NCI-H2029 (cell line): ENCODE data around the gene KIF3C.
"Not testable (repeated sequence)": the region's sequence is repeated elsewhere in the genome, so short reads cannot be mapped to it uniquely, and the experiment has no call there.

ENCODE experiments used
- DNase-seq: peaks from one replicate; lab custom pipeline; 2025; lab: John Stamatoyannopoulos, UW

Gene KIF3C

DNA sequence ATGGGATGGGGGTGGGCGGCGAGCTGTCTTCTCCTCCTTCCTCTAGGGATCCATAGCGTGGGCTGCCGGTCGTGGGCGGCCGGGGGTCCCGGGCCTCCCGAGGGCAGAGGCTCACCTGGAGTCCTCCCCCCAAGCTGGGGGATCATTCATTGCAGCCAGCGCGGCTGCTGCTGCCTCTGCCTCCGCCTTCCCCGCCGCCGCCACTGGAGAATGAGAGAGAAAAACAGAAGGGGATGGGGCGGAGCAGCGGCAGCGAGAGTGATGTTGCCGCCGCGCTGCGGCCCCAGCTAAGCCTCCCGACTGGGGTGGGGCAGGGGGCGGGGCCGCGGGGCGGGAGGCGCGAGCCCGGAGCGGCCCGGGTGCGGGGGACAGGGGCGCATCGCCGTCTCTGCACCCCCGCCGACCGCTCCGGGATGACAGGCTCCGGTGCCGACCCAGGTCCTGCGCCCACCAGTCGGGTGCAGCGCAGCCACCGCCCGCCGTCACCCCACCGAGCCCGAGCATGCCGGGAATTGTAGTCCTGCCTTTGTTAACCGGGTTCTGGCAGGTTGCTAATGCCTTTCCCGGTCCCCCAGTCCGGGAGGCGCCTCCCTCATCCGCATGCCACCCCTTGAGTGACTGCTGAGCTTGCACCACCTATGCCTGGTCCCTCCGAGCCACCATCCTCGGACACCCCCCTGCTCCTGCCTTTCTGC, at the start of gene KIF3C:
Gene KIF3C, minus strand, starts transcription at position 225 of the 695 bp plus-strand sequence. CDS start 580 bp downstream, outside the sequence.
- peak; percentile 44 for DNase-seq

DNA sequence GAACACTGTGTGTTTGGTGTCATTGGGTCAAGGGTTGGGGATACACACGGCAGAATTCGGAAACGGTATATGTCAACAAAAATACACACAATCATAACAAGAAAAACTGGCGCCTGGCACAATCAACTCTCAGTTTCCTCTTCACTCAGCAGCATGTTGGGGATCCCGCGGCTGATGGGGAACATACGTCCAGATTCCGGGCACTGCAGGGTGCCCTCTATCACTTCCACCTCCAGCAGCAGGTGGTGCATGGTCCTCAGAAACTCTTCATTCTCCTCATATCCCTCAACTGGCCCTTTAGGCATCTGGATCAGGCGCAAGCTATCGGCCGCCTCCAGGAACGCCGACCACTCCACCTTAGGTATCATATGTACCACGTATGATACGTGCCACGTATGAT, 45.8 kb upstream of the KIF3C start:
- not testable (repeated sequence) for DNase-seq

DNA sequence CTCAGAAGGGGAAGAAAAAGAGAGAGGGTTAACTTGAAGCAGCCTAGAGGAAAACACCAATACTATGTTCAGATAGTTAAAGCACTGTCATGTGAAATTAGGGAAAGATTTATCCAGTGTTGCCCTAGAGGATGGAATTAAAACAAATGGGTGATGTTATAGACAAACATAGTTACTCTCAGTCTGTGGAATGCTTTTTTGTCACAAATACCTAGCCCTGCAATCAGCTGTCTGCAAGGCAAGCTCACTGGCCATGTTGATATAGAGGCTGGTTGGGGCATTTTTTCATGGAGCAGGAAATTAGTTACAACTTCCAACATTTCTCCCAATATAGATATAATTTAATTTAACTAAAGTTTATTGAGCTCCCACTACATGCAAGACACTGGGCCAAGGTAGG, 43.2 kb upstream of the KIF3C start:
- no peak for DNase-seq

DNA sequence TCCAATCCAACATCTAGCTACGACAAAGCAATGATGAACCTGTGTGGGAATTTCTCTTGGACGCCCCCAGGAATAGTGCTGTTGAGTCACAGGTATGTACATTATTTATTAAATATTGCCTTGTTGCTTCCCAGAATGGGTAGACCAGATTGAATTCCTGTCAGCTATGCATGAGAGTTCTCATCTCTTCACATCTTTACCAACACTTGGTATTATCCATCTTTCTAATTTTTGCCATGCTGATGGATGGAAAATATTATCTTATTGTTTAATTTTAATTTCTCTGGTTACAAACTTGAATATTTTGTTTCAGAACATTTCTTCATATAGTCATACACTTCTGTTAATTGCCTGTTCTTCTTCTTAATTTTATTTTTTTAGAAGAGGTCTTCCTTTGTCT, 42.0 kb upstream of the KIF3C start:
- no peak for DNase-seq

DNA sequence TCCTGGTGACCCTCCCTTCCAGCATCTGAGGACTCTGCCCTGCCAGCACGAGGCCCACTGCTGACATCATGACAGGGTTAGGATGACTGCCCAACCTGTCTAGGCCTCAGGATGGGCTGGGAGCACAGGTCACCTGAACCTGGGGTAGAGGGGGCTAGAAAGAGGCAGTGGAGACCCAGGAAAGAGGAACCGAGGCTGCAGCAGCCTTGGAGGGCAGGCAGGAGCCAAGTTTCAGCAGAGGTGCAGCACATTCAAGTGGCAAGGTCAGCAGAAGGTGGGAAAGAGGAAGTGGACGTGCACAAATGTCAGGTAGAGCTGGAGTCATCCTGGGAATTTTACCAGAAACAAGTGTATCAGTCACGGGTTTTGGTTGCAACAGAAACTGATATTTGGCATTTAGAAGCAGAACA, 37.9 kb upstream of the KIF3C start:
- no peak for DNase-seq

DNA sequence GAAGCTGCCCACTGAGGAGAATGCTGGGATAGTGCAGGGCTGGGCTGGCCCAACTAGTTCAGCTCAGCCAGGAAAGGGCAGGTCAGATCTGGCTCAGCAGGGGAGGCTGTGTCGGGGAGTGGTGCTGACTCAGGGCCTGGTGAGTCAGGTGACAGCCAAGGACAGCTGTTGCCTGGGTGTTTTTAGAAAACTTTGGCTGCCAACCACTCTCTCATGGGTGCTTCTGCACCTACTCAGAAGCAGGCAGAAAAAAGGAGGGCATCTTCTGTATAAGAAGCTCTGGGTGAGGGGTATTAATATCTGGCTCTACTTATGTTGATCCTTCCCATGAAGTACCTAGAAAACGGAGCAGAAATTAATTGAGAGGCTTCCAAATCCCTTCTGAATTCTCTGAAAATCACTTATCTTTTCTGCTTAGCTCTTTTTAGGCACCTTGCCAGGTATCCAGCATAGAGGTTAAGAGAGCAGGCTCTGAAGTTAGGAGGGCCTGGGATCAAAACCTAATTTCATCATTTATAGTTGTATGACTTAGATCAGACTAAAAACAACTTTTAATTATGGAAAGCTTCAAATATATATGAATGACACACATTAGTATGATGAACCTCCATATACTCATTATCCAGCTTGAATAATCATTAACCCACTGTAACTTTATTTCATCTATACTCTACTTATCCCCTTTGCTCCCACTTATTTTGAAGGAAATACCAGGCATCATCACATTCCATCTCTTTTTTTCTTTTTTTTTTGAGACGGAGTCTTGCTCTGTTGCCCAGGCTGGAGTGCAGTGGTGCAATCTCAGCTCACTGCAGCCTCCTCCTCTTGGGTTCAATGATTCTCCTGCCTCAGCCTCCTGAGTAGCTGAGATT, 36.1 kb upstream of the KIF3C start:
- DNase-seq, result peak; percentile 21

DNA sequence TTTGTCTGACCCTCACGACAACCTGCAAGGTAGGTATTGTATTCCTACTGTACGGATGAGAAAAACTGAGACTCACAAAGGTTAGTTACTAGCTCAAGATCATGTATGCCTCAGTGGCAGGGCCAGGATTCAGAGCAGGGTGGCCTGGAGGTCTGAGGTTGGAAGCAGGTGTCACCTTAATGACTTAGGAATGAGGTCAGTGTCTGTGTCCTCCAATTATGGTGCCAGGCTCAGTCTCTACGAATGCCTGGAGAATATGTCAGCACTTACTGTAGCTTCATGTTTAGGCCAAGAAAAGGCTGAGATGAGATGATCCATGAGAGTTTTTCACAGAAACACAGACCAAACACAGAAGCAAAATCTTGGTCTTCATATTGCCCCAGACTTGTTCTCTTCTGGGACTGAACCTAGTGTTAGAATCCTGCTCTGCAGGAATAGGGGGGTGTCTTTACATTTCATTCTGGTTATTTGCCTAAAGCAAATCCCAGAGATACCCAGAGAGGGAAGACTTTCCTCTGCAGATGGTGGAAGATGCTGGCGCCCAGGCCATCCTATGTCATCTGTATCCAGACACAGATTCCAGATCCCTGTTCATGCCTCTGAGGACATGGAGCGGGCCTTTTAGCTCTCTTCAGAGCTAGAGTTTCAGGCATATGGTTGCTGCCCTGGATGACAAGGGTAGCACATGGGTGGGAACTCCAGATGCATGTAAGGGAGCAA, 35.3 kb upstream of the KIF3C start:
- DNase-seq, result no peak

DNA sequence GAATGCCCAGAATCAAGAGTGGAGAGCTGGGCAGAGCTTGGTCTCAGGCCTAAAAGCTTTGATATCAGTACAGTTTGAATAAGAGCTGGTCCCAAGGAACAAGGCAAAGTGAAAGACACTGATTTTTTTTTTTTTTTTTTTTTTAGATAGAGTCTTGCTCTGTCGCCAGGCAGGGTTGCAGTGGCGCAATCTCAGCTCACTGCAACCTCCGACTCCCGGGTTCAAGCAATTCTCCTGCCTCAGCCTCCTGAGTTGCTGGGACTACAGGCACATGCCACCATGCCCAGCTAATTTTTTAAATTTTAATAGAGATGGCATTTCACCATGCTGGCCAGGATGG, 34.4 kb upstream of the KIF3C start:
- DNase-seq, result not testable (repeated sequence)

DNA sequence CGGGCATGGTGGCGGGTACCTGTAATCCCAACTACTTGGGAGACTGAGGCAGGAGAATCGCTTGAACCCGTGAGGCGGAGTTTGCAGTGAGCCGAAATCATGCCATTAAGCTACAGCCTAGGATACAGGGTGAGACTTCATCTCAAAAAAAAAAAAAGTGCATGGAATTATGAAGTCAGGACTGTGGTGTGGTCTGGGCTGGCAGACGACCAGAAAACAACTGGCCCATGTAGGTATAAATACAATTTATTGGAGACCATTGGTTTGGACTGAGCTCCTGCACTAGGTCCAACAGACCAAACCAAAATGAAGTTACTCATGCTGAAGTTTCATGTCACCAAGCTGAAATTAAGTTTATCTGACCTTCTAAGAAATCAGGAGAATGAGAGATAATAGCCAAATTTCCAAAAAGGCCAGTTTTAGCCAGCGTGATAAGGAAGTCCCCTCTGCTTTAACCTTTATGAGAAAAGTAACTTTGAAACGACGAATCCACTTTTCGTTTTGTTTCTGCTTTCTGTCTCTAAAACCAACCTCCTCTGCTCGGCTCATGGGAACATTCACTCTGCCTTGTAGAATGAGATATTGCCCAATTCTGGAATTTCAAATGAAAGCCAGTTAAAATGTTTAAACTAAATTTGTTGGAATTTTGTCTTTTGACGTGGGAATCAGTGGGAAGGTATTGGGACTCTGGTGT, 33.9 kb upstream of the KIF3C start:
- no peak for DNase-seq

DNA sequence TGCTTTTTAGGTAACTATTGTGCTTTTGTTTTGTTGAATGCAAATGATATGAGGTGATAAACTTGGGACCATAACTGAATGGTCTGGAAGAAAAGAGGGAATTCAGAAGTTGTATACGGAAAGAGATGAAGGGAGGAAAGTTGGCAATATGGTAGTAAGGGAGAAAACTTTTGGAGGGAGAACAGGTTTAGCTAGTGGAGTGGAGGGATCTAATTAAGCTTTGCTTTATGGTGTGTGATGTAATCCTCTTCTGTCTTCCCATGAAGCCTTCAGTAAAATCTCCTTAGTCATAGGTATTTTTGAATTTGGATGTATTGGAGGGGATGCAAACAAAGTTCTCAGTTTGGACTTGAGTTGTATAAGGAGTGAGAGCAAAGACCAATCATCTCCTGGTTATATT, 31.4 kb upstream of the KIF3C start:
- no peak for DNase-seq

DNA sequence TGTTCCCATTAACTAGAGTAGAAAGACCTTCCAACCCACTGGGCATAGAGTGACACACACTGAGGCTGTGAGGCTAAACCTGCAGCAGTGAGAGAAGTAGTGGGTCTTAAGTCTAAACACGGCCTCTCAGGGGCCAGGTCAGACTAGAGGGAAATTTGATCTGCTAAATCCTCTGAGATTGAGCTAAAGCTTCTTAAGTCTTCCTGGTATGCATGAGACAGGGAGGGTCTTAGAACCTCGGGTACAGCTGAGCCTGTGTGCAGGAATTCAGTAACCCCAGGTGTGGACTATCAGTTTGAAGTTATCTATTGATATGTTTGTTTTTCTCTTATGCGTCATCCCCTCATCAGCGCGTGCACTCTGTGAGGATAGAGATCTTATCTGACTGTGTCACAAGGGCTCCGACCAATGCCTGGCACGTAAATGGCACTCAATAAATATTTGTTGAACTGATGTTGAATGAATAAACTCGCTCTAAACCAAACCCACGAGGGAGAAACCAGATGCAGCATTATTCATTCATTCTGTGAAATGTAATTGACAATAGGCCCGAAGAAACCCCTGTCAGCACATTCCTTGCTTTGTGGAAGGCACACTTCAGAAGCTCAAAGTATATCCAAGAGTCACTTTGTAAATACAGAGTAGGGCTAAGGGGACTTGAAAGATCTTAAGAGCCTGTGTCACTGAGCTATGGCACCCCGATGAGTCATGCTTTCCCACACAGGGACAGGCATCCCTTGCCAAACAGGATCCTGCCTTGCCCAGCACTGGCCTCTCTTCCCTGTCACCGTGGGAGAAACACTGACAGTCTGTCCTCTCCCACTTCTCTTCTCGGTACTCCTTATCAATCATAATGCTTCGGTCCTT, 29.9 kb upstream of the KIF3C start:
- peak; percentile 83 for DNase-seq

DNA sequence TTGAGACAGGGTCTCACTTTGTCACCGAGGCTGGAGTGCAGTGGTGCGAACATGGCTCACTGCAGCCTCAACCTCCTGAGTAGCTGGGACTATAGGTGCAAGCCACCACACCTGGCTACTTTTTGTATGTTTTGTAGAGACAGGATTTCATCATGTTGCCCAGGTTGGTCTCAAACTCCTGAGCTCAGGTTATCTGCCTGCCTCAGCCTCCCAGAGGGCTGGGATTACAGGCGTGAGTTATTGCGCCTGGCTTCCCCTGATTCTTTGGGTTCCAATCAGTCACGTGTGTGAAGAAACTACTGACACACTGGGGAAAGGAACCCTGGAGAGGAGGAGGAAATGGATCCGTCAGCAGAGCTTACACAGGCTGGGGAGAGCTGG, 29.3 kb upstream of the KIF3C start:
- DNase-seq, result no peak

DNA sequence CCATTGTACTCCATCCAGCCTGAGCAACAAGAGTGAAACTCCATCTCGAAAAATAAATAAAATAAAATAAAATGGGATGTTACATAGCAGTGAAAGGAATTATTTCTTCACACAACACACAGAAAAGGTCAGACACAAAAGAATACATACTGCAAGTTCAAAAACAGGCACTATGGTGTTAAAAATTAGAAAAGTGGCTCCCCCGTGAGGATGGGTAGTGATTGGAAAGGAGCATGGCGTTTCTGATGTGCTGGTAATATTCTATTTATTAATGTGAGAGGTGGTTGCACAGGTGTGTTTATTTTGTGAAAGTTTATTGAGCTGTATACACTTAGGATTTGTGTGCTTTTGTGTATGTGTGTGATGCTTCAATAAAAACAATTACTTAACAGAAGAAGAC, 28.6 kb upstream of the KIF3C start:
- no peak for DNase-seq

DNA sequence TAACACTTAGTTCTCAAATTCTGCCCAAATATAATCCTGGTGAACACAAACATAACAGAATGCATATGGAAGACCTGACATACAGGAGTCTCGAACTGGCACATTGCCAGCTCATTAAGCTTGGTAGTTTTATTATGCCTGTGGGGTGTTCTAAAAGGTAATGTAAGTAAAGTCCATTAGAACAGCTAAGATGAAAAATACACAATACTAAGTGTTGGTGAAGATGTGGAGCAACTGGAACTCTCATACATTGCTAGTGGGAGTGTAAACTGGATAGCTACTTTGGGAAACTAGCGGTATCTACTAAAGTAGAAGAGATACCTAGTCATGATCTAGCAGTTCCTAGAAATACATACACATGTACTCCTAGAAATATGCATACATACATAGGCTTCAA, 27.3 kb upstream of the KIF3C start:
- DNase-seq, result no peak

DNA sequence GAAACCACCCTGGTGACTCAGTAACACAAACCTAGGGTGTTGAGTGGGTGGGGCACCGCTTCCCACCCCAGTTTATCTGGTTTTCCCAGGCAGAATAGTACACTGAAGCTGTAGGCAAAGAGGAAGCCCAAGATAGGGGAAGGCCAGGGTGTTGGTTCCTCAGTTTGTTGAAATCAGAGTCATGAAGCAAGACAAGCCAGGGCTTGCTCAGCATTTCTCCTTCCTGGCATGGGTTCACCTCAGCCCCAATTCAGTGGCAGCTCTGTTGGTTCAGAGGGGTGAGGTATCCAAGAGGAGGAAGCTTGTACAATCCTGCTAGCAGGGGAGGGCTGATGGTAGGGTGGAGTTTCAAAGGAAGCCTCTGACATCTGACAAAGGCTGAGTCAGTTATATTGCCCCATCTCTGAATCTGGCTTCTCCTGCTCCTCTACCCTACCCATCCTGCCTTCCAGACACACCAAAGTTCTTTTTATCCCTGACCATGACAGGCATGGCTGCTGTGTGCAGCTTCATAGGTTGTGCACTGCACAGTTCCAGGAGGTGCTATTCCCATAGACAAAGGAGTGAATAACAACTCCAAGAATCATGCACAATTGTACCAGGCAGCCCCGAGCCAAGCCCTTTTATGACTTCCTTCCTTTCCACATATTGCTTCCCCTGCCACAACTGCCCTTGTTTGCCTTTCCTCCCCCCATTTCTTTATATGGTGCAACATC, 26.7 kb upstream of the KIF3C start:
- no peak for DNase-seq

DNA sequence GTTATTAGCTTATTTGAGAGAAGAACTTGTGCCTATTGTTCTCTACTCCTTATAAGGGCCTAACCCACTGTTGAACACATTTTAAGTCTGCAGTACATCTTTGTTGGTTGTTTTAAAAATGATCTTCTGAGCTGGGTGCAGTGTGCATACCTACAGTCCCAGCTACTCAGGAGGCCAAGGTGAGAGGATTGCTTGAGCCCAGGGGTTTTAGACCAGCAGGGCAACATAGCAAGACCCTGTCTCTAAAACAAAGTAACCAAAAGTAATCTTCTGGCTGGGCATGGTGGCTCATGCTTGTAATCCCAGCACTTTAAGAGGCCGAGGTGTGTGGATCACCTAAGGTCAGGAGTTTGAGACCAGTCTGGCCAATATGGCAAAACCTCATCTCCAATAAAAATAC, 25.8 kb upstream of the KIF3C start:
- DNase-seq, result no peak

DNA sequence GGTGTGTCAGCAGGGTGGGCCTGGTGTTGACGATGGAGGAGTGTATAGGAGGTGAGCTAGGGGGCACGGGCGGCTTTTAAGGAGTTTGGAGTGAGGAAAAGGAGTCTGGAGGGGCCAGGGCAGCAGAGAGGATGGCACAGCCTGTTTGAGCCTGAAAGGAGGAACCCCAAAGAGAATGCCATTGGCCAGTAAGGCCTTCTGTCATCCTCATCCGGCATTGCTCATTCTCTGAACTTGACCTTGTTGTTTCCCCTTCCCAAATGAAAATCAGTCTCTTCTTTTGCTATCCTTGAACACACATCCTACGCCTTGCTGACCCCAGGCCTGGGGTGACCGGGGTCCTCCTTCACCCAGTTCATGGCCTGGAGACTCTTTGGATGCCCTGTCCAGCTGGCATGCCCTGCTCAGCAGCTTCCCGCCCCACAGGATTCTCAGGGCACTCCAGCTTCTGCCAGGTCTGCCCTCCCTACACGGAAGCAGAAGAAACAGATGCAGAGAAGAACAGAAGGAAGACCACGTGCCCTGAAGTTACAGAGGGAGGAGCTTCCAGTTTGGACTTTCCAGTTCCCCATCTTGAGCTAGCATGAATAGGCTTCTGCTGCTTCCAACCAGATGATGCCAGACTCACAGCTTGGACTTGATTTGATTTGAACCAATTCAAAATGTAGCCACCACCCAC, 20.5 kb upstream of the KIF3C start:
- DNase-seq, result no peak

DNA sequence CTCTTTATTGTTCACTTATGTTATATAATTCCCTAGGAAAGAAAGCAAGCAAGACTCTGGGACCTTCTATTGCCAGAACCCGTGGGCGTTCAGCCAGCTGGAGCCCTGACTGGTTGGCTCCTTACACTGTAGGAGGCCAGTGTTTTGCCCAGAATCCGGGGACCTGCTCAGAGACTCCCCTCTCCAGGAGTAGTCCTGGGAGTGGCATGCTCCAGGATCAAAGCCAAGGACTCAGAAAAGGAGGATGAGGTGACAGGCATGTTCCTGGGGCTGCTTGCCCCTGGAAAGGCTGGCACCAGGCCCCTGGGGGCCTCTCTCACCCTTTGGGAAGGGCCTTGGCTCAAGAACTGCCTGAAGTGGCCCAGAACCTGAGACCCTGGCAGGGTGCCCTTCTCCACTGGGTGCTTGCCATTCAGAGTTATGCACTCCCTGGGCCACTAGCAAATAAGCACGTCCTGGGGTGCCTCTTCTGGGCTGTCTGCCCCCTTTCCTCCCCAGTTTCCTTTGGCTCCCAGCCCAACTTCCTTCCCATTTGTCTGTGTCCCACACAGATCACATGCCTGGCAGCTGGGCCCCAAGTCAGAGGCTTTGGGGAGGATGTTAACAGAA, 19.6 kb upstream of the KIF3C start:
- DNase-seq, result peak; percentile 14

DNA sequence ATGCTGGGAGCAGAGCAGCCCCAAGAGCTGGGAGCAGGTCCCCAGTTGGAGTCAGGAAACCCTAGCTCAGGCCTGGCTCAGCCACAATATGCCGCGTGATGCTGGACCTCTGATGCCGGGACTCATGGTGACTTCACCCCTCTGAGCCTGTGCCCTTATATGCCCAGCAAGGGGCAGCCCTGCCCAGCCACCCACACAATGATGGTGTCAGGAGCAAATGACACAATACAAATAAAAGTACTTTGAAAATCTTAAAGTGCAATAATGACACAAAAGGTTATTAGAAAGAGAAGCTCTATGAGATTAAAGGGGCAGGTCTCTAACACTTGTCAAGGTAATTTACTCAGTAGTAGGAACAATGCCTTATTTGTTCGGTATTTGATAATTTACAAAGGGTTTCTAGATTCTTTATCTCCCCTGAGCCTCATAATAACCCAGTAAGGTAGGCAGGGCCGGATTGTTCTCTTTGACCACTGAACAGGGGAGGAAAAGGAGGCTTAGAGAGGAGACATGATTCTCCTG, 18.3 kb upstream of the KIF3C start:
- no peak for DNase-seq
